Adipocyte (in vitro differentiated cells): Measurements from ENCODE around the gene SH3TC1.

Experiments used
- DNase-seq: peaks from one replicate; pipeline ENCODE4 v3.0.0-alpha.2; 2015; ENCODE audit warnings: low read depth
- H3K27me3 ChIP-seq: replicated peaks from 2 replicates; pipeline ENCODE4 v1.7.0; 2013; ENCODE audit warnings: mild to moderate bottlenecking, low read length, moderate library complexity; ENCODE audit not compliant: control insufficient read depth, insufficient read depth
- H3K36me3 ChIP-seq: 2 replicates; pipeline ENCODE4 v1.7.0; 2013; ENCODE audit warnings: low read length, mild to moderate bottlenecking, moderate library complexity; ENCODE audit not compliant: control insufficient read depth, insufficient read depth, severe bottlenecking
- H3K4me1 ChIP-seq: 2 replicates; pipeline ENCODE4 v1.7.0; 2013; ENCODE audit warnings: mild to moderate bottlenecking, low read length, moderate library complexity; ENCODE audit not compliant: control insufficient read depth, insufficient read depth
- H3K4me3 ChIP-seq: 2 replicates; pipeline ENCODE4 v1.7.0; 2013; ENCODE audit warnings: mild to moderate bottlenecking, low read length, moderate library complexity
- H3K9ac ChIP-seq: 2 replicates; pipeline ENCODE4 v1.7.0; 2013; ENCODE audit warnings: mild to moderate bottlenecking, low read length, moderate library complexity
- H3K9me3 ChIP-seq: 2 replicates; pipeline ENCODE4 v1.7.0; 2013; ENCODE audit warnings: mild to moderate bottlenecking, low read length, moderate library complexity; ENCODE audit not compliant: control insufficient read depth

SH3TC1 gene

DNA sequence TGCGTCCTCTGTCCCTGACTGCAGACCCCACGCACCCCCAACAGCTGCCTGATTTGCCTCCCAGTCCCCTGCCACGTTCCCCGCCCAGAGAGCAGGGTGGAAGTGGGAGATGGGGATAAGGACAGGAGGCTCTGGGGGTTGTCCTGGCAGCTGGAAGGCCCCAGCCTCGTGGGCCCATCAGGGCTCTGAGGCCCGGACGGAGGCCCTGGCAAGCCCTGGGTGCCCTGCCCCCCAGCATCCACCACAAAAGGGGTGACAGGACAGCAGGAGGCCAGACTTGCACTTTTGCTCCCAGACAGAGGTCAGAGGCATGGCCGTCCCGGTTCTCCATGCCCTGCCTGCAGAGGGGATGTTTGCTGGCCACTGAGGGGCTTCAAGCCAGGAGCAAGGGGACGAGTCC is 4.7 kb downstream of the SH3TC1 start:
- no peaks in the 10 kb centered on the region for H3K36me3 ChIP-seq
- no peak for DNase-seq
- peaks cover 36% of the 10 kb centered on the region for H3K4me1 ChIP-seq
- H3K4me3 ChIP-seq = no peak overlapping the region
- no peak overlapping the region for H3K9ac ChIP-seq
- H3K9me3 ChIP-seq = no peaks in the 10 kb centered on the region
- peaks cover 4% of the 10 kb centered on the region for H3K27me3 ChIP-seq

DNA sequence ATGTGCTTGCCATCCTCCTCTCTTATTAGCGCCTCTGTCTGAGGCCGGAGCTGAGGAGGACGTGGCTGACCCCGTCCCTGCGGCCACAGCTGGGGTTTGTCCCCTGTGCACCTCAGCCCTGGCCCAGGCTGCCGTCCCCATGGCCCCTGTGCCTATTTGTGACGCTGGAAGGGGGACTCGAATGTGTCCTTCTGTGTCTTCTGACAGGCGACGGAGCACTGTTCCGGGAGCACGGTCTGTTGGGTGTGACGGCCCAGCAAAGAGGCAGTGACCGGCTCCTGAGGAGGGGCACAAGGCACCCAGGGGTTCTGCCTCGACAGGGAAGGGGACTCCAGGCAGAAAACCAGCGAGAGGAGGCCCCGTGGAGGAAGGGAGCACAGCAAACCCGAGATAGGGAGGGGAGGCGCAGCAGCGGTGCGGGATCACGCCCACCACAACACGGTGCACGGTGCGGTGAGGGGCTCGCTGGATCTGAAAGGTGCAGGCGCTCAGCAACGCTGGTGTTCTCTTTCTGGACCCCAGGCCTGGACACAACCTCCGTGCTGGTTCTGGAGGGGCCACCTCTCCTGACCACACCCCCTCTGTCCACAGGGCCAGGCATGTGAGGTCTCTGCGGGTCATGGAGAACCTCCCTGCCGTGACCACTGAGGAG is 5.6 kb downstream of the SH3TC1 start:
- H3K4me1 ChIP-seq = peaks cover 28% of the 10 kb centered on the region
- H3K9me3 ChIP-seq = no peaks in the 10 kb centered on the region
- peaks cover 6% of the 10 kb centered on the region for H3K27me3 ChIP-seq
- H3K4me3 ChIP-seq = no peak overlapping the region
- no peak overlapping the region for H3K9ac ChIP-seq
- no peak for DNase-seq
- no peaks in the 10 kb centered on the region for H3K36me3 ChIP-seq

DNA sequence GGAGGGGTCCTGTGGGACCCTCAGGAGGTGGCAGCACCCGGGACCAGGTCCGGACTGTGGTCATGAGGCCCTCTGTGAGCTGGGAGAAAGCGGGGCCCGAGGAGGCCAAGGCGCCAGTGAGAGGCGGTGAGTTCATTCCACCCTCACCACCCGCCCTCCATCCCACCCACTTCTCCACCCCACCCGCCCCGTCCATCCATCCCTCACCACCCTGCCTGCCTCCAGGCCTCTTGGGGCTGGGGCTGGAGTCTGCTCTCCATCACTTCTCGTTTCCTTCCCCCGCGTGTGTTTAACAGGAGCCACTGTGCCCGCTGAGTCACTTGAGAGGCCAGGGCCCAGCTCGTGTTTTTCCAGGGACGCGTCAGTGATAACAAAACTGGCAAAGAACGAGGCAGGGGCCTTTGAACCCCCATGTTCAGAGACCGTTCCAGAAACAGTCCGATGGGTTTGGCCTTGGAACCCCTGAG is 6.2 kb downstream of the SH3TC1 start:
- Histone ChIP-seq H3K4me3 (no peak overlapping the region), H3K9me3 (no peaks in the 10 kb centered on the region), H3K4me1 (peaks cover 22% of the 10 kb centered on the region), H3K27me3 (peaks cover 11% of the 10 kb centered on the region), H3K36me3 (no peaks in the 10 kb centered on the region), H3K9ac (no peak overlapping the region)
- DNase-seq = no peak

DNA sequence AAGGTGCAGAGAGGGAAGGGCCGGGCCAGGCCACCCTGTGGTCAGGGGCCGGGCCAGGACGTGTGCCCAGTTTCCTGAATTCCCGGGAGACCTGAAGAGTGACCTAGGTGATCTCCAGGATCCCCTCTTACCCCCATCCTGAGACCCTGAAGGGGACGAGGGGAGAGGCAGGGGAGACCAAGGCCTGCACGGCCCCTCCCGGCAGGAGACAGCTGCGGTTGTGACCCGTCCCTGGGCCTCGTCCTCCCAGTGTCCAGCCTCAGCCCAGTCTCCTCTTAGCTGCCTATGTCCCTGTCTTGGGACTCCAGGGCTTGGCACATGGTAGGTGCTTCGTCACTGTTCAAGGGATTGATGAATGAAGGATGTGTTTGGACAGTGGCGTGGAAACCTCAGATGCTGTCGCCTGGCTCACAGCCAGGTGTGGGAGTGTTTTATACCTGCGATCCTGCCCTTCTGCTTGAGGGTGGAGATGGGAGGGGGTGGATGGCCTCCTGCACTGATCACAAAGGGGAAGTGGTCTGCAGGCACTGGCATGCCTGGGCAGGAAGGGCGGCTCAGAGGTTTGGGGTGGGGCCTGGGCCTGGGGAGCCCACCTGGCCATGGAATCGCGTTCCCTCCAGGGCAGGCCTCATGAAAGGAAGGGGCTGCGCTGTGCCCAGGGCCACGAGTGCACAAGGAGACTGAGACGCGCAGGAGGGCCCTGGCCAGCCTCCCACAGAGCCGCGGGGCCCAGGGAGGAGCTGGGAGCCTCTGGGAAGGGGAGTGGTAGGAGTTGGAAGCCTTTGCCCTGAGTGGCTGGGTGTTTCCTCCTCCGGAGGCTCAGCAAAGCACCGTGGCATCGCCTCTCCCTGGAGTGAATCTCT is 6.9 kb downstream of the SH3TC1 start:
- Histone ChIP-seq H3K9me3 (no peaks in the 10 kb centered on the region), H3K4me3 (no peak overlapping the region), H3K4me1 (peaks cover 15% of the 10 kb centered on the region), H3K36me3 (no peaks in the 10 kb centered on the region), H3K9ac (no peak overlapping the region), H3K27me3 (peaks cover 11% of the 10 kb centered on the region)
- DNase-seq = no peak

DNA sequence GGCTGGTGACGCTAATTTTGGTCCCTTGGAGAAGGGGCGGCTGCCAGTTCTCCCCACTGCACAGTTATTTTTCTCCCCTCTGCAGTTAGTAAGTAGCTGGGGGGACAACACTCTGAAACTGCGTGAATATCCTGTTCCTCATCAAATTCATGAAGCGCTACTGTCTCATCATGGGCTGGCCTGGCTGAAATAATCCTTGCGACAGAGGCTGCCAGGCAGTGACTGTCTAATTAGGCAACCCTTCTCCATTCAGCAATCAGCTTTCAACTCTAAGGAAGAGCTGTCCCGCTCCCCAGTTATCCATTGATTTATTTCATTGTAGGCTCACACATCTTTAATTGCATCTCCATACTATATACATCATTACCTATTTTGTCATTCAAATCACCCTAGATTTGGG is 8.2 kb downstream of the SH3TC1 start:
- DNase-seq = no peak
- Histone ChIP-seq H3K27me3 (peaks cover 11% of the 10 kb centered on the region), H3K4me1 (peaks cover 13% of the 10 kb centered on the region), H3K36me3 (no peaks in the 10 kb centered on the region), H3K9ac (no peak overlapping the region), H3K4me3 (no peak overlapping the region), H3K9me3 (no peaks in the 10 kb centered on the region)

DNA sequence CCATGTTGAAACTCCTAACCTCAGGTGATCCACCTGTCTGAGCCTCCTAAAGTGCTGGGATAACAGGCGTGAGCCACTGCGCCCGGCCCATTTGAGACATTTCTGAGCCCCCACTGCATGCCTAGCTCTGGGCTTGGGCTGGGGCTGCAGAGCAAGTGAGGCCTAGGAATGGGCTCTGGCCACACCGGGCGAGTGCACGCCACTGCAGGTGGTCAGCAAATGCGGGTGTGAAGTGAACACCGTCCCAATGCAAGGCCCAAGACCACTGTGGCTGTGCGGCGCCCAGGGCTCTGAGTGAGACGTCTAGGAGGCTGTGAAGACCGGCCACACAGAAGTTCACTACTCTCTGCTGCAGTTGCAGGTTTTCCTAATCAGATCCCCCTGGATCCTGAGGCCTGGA is 9.5 kb downstream of the SH3TC1 start:
- Histone ChIP-seq H3K4me1 (peaks cover 13% of the 10 kb centered on the region), H3K9me3 (no peaks in the 10 kb centered on the region), H3K9ac (no peak overlapping the region), H3K4me3 (no peak overlapping the region), H3K27me3 (peaks cover 11% of the 10 kb centered on the region), H3K36me3 (no peaks in the 10 kb centered on the region)
- DNase-seq = no peak

DNA sequence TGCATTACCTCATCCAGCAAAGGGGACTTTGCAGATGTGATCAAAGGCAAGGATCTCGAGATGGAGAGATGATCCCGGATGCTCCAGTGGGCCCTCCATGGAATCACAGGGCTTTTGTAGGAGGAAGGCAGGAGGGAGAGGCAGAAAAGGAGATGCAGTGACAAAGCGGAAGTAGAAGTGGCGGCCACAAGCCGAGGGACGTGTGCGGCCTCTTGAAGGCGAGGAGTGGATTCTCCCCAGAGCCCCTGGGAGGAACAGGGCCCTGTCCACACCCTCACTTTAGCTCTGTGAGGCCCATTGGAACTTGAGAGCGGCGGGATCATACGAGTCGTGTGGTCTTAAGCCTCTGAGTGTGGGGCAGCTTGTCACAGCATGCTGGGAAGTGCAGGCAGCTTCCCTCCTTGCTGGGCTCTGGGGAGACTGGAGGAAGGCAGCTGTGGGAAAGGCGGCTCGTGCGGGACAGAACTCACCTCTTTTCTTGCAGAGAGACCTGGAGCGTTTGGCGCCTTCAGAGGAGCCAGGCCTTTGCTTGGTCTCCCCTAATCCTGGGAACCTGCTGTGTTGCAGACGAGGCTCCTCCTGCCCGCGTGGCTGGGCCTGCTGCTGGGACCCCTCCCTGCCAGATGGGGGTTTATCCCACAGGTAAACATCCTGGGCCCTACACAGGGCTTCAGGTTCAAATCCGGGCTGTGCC is 10.2 kb downstream of the SH3TC1 start:
- Histone ChIP-seq H3K4me3 (no peak overlapping the region), H3K9ac (no peak overlapping the region), H3K9me3 (no peaks in the 10 kb centered on the region), H3K27me3 (peaks cover 11% of the 10 kb centered on the region), H3K36me3 (no peaks in the 10 kb centered on the region), H3K4me1 (peaks cover 16% of the 10 kb centered on the region)
- no peak for DNase-seq

DNA sequence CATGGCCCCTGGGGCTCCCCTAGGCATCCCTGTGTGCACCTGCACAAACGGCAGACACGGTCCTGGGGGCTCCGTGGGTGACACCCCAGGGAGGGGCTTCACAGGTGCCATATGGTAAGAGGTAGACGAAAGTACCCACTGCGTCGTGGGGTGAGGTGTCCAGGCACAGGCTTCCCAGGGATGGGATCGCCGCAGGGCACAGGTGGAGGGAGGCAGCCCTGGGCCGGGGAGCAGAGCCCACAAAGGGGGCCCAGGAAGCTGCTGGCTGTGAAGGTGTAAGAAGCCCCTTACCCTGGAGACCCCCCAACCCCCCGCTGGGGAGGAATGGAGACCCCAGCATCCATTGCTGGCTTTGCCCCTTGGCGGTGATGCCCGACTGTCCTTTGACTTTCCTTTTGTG is 10.9 kb downstream of the SH3TC1 start:
- DNase-seq = no peak
- Histone ChIP-seq H3K9me3 (no peaks in the 10 kb centered on the region), H3K27me3 (peaks cover 11% of the 10 kb centered on the region), H3K36me3 (no peaks in the 10 kb centered on the region), H3K4me1 (peaks cover 23% of the 10 kb centered on the region), H3K4me3 (no peak overlapping the region), H3K9ac (no peak overlapping the region)

DNA sequence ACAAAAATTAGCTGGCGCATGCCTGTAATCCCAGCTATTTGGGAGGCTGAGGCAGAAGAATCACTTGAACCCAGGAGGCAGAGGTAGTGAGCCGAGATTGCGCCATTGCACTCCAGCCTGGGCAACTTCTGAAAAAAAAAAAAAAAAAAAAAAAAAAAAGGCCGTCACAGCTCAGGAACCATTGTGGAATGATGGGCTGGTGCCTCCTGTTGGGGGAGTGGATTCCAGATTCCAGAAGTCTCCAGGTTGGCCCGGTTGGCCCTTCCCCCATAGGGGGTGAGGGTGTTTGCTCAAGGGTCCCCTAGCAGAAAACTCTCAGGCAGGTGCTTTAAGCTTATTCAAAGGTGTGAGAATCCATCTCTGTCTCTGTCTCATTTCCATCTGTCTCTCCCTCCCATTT is 11.5 kb downstream of the SH3TC1 start:
- Histone ChIP-seq H3K36me3 (no peaks in the 10 kb centered on the region), H3K4me3 (no peak overlapping the region), H3K4me1 (peaks cover 29% of the 10 kb centered on the region), H3K27me3 (peaks cover 11% of the 10 kb centered on the region), H3K9ac (no peak overlapping the region), H3K9me3 (no peaks in the 10 kb centered on the region)
- no peak for DNase-seq

DNA sequence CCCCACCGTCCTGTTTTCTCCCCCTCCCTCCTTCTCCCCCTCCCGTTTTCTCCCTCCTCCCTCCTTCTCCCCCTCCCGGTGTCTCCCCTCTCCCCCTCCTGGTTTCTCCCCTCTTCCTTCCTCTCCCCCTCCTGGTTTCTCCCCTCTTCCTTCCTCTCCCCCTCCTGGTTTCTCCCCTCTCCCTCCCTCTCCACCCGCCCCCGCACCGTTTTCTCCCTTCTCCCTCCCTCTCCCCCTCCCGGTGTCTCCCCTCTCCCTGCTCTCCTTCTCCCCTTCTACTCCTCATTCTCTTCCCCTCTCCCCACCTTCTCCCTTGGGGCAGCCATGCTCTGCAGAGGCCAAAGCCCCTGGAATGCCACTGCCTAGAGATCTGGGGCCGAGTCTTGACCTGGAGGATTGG is 12.2 kb downstream of the SH3TC1 start:
- Histone ChIP-seq H3K4me1 (peaks cover 33% of the 10 kb centered on the region), H3K9me3 (no peaks in the 10 kb centered on the region), H3K9ac (no peak overlapping the region), H3K36me3 (no peaks in the 10 kb centered on the region), H3K4me3 (no peak overlapping the region), H3K27me3 (peaks cover 11% of the 10 kb centered on the region)
- no peak for DNase-seq
